ENCODE results near the gene ATP6V0A1.

The ATP6V0A1 gene

DNA sequence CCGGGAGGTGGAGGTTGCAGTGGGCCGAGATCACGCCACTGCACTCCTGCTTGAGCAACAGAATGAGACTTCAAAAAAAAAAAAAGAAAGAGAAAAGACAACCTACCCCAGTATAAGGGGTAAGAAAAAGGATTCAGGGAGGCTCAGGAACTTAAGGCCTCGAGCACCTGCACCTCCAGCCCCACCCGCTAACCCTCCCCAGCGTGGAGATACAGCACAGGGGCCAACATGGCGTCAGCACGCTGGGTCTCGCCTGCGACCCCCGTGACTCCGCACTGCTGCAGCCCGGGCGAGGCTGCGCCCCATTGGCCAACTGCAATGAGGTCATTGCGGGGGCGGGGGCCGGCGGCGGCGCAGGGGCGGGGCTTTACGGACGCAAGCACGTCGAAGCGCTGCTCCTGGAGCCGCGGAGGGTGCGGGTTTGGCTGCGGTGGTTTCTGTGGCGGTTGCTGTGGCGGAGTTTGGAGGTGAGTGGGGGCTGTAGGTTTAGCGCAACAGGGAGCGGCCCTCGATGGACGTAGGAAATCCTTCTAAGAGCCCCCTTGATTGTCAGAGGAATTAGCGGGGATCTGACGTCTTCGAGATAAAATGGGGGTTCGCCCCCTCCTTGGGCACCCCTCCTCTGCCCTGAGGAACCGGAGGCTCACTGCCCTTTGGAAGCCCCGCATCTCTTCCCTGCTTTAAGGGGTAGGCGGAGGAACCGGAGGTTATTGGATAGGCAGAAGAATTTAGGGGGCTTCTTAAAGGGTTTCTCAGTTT lies at the start of gene ATP6V0A1:
ATP6V0A1 (plus strand) TSS at position 382 of the 759 bp plus-strand sequence. CDS start 2,017 bp downstream, outside the sequence.
- FAIRE-seq, result no peak

GRCh38 chr17:42409523-42410318 lies 49.0 kb upstream of the ATP6V0A1 start:
- TF ChIP-seq, protein P1, sequence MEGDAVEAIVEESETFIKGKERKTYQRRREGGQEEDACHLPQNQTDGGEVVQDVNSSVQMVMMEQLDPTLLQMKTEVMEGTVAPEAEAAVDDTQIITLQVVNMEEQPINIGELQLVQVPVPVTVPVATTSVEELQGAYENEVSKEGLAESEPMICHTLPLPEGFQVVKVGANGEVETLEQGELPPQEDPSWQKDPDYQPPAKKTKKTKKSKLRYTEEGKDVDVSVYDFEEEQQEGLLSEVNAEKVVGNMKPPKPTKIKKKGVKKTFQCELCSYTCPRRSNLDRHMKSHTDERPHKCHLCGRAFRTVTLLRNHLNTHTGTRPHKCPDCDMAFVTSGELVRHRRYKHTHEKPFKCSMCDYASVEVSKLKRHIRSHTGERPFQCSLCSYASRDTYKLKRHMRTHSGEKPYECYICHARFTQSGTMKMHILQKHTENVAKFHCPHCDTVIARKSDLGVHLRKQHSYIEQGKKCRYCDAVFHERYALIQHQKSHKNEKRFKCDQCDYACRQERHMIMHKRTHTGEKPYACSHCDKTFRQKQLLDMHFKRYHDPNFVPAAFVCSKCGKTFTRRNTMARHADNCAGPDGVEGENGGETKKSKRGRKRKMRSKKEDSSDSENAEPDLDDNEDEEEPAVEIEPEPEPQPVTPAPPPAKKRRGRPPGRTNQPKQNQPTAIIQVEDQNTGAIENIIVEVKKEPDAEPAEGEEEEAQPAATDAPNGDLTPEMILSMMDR (IDR thresholded peaks at IDR 0.05; ENCODE audit: insufficient read depth, missing control alignments), result no peak
- DNase-seq (ENCODE audit: insufficient read length, low spot score) (no peak), FAIRE-seq (no peak)

More for the DNA sequence above, at the start of gene ATP6V0A1:
- DNase-seq (ENCODE audit: insufficient read length, low spot score), result peak; percentile 68
- TF ChIP-seq, protein P1 (IDR thresholded peaks at IDR 0.05; ENCODE audit: insufficient read depth, missing control alignments), result no peak

GRCh38 chr17:42410319-42410685 lies 48.4 kb upstream of the ATP6V0A1 start:
- FAIRE-seq, result no peak
- no peak for DNase-seq (ENCODE audit: insufficient read length, low spot score)
- TF ChIP-seq, protein P1 (IDR thresholded peaks at IDR 0.05; ENCODE audit: insufficient read depth, missing control alignments), result no peak

GRCh38 chr17:42411361-42411760 lies 47.3 kb upstream of the ATP6V0A1 start:
- FAIRE-seq (no peak), DNase-seq (ENCODE audit: insufficient read length, low spot score) (no peak)
- TF ChIP-seq, protein P1 (IDR thresholded peaks at IDR 0.05; ENCODE audit: insufficient read depth, missing control alignments), result no peak

DNA sequence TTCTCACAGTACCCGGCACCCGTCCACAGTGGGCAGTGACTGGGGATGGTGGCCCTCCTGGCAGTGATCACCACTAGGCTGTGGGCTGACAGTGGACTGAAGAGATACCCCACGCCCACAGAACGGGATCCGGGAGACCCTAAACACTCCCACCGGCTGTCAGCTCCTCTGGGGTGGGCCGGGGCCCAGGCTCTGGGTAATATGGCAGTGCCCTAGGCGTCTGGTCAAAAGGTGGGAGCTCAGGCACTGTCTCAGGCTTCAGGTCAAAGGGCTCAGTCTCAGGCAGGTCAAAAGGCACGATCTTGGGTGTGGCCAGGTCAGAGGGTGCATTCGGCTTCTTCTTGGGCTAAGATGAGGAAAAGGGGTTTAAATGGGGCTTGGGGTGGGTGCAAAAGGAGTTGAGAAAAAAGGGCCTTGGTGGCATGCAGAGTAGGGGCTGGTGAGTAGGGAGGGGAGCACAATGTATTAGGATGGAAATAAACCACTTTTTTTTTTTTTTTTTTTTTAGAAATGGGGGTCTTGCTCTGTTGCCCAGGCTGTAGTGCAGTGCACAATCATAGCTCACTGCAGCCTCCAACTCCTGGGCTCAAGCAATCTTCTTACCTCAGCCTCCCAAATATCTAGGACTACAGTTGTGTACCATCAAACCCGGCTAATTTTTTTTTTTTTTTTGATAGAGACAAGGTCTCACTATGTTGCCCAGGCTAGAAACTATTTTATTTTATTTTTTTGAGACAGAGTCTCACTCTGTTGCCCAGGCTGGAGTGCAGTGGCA lies 46.6 kb upstream of the ATP6V0A1 start:
- FAIRE-seq (no peak), DNase-seq (ENCODE audit: insufficient read length, low spot score) (no peak)
- TF ChIP-seq, protein P1 (IDR thresholded peaks at IDR 0.05; ENCODE audit: insufficient read depth, missing control alignments), result no peak

- FAIRE-seq (no peak), DNase-seq (ENCODE audit: insufficient read length, low spot score) (no peak)
- TF ChIP-seq, protein P1 (IDR thresholded peaks at IDR 0.05; ENCODE audit: insufficient read depth, missing control alignments), result no peak
These were observed 45.1 kb upstream of the ATP6V0A1 start for GRCh38 chr17:42413464-42414040.

All from D721Med (cell line).